Measurements from ENCODE around the gene LMF1. TPM values are rescaled to one million over a fixed set of nuclear protein-coding genes. Genes with fewer than 3 reads are reported as not detected.

LMF1 gene
- total RNA-seq, 1 donor from 2014 or later, result 36.1 TPM

GRCh38 chr16:997440-998051, 26.8 kb upstream of the LMF1 start:
- Mint-ChIP-seq H3K4me3 (no peak overlapping the region), H3K27me3 (peaks cover 42% of the 10 kb centered on the region), H3K9me3 (peaks cover 3% of the 10 kb centered on the region), H3K4me1 (no peaks in the 10 kb centered on the region), H3K27ac (no peak overlapping the region), H3K36me3 (ENCODE audit: low read depth) (peaks cover 1% of the 10 kb centered on the region)
- DNase-seq (no peak), ATAC-seq (ENCODE audit: low read depth) (no peak)
- CTCF ChIA-PET, result no interaction called here
- intact Hi-C loops (cut with micrococcal nuclease), result no loop called here
- POLR2A ChIA-PET, result no interaction called here
- no peak for TF ChIP-seq CTCF (IDR thresholded peaks at IDR 0.05)

- Mint-ChIP-seq H3K27me3 (peaks cover 42% of the 10 kb centered on the region), H3K9me3 (peaks cover 3% of the 10 kb centered on the region), H3K36me3 (ENCODE audit: low read depth) (peaks cover 1% of the 10 kb centered on the region), H3K4me3 (no peak overlapping the region), H3K27ac (no peak overlapping the region), H3K4me1 (no peaks in the 10 kb centered on the region)
- ATAC-seq (ENCODE audit: low read depth) (no peak), DNase-seq (no peak)
- POLR2A ChIA-PET, result no interaction called here
- intact Hi-C loops (cut with micrococcal nuclease), result no loop called here
- TF ChIP-seq CTCF (IDR thresholded peaks at IDR 0.05), result no peak
- CTCF ChIA-PET, result no interaction called here
These were observed 25.9 kb upstream of the LMF1 start for GRCh38 chr16:996681-997080.

GRCh38 chr16:995783-996182, 25.0 kb upstream of the LMF1 start:
- H3K9me3 Mint-ChIP-seq, result peaks cover 3% of the 10 kb centered on the region
- POLR2A ChIA-PET, result no interaction called here

GRCh38 chr16:995087-995486, 24.3 kb upstream of the LMF1 start:
- H3K4me1 Mint-ChIP-seq, result no peaks in the 10 kb centered on the region
- peaks cover 35% of the 10 kb centered on the region for H3K27me3 Mint-ChIP-seq
- DNase-seq (no peak), ATAC-seq (ENCODE audit: low read depth) (no peak)
- H3K4me3 Mint-ChIP-seq, result no peak overlapping the region
- CTCF ChIA-PET, result no interaction called here
- H3K36me3 Mint-ChIP-seq (ENCODE audit: low read depth), result peaks cover 1% of the 10 kb centered on the region
- no peak for TF ChIP-seq CTCF (IDR thresholded peaks at IDR 0.05)
- H3K27ac Mint-ChIP-seq, result no peak overlapping the region
- POLR2A ChIA-PET, result no interaction called here
- peaks cover 3% of the 10 kb centered on the region for H3K9me3 Mint-ChIP-seq
- intact Hi-C loops (cut with micrococcal nuclease), result no loop called here

More at GRCh38 chr16:995783-996182, 25.0 kb upstream of the LMF1 start:
- Mint-ChIP-seq H3K36me3 (ENCODE audit: low read depth) (peaks cover 1% of the 10 kb centered on the region), H3K27me3 (peaks cover 40% of the 10 kb centered on the region), H3K4me3 (no peak overlapping the region), H3K4me1 (no peaks in the 10 kb centered on the region), H3K27ac (no peak overlapping the region)
- ATAC-seq (ENCODE audit: low read depth), result no peak
- CTCF ChIA-PET, result no interaction called here
- intact Hi-C loops (cut with micrococcal nuclease), result no loop called here
- no peak for DNase-seq
- TF ChIP-seq CTCF (IDR thresholded peaks at IDR 0.05), result no peak

GRCh38 chr16:993731-994130, 22.9 kb upstream of the LMF1 start:
- Mint-ChIP-seq H3K4me3 (no peak overlapping the region), H3K9me3 (peaks cover 3% of the 10 kb centered on the region), H3K4me1 (no peaks in the 10 kb centered on the region), H3K36me3 (ENCODE audit: low read depth) (peaks cover 1% of the 10 kb centered on the region), H3K27me3 (peaks cover 27% of the 10 kb centered on the region), H3K27ac (no peak overlapping the region)
- POLR2A ChIA-PET, result no interaction called here
- intact Hi-C loops (cut with micrococcal nuclease), result no loop called here
- CTCF ChIA-PET, result no interaction called here
- no peak for DNase-seq
- TF ChIP-seq CTCF (IDR thresholded peaks at IDR 0.05), result no peak
- ATAC-seq (ENCODE audit: low read depth), result no peak
